Neural progenitor cell (in vitro differentiated cells): ENCODE data around the gene SERPINA9.

Experiments
- EZH2 ChIP-seq: fragments of 200-600 bp; sonication (generic); IDR thresholded peaks from 2 replicates; pipeline ENCODE4 v1.6.1; 2017; ENCODE audit warnings: antibody characterized with exemption, mild to moderate bottlenecking, moderate library complexity
- TF ChIP-seq, protein P1 (sequence below): fragments of 200-600 bp; sonication (generic); IDR thresholded peaks from 2 replicates; pipeline ENCODE4 v1.5.1; 2017; ENCODE audit warnings: antibody characterized with exemption, mild to moderate bottlenecking

DNA sequence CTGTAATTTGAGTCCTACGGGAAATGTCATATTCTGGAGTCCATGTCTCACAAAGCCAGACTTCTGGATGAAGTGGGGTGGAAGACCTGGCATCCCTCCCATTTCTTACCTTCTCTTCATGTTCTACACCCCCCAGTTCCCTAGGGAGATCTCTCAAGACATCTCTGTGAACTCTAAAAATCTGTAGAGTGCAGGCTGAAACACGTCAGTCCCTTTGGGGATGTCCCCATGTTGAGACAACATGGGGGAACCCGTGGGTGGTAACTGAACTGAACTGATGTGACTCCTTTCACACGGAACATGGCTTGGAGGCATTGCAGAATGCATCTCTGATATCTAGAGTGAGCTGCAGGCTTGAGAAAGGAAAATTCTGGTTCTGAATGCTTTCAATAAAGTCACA lies 18.1 kb upstream of the SERPINA9 start:
- TF ChIP-seq, protein P1, sequence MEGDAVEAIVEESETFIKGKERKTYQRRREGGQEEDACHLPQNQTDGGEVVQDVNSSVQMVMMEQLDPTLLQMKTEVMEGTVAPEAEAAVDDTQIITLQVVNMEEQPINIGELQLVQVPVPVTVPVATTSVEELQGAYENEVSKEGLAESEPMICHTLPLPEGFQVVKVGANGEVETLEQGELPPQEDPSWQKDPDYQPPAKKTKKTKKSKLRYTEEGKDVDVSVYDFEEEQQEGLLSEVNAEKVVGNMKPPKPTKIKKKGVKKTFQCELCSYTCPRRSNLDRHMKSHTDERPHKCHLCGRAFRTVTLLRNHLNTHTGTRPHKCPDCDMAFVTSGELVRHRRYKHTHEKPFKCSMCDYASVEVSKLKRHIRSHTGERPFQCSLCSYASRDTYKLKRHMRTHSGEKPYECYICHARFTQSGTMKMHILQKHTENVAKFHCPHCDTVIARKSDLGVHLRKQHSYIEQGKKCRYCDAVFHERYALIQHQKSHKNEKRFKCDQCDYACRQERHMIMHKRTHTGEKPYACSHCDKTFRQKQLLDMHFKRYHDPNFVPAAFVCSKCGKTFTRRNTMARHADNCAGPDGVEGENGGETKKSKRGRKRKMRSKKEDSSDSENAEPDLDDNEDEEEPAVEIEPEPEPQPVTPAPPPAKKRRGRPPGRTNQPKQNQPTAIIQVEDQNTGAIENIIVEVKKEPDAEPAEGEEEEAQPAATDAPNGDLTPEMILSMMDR = no peak
- no peak for TF ChIP-seq EZH2
